ENCODE measurements around the gene KIAA0232.

The KIAA0232 gene

GRCh38 chr4:6920171-6920570, 137.6 kb downstream of the KIAA0232 start:
- peak; percentile 50 for DNase-seq

DNA sequence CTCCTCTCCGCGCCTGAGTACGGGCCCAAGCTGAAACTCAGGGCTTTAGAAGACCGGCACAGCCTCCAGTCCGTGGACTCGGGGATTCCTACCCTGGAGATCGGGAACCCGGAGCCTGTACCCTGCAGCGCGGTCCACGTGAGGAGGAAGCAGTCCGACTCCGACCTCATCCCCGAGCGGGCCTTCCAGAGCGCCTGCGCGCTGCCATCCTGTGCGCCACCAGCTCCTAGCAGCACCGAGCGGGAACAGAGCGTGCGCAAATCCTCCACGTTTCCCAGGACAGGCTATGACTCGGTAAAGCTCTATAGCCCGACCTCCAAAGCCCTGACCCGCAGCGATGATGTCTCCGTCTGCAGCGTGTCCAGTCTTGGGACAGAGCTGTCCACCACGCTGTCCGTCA, 141.0 kb downstream of the KIAA0232 start:
- no peak for DNase-seq

- no peak for DNase-seq
These were observed 141.8 kb downstream of the KIAA0232 start for GRCh38 chr4:6924361-6924779.

GRCh38 chr4:6925357-6925836, 142.9 kb downstream of the KIAA0232 start:
- no peak for DNase-seq

DNA sequence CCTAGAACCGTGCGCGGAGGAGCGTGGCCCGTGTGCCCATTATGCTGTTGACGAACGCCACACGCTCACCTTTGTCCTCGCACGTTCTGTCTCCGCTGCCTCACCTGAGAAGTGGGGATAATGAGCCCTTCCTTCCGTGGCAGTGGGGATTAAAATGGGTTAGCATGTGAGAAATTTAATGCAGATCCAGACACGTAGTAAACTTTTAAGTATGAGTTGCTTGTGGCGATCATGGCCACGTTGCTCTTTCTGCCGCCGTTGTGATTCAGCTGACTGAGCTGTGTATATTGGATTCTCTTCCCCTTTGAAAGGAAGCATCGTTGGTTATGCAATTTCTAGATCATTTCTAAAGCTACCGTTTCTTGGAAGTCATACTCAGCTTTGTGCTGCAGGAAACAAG, 143.6 kb downstream of the KIAA0232 start:
- DNase-seq: no peak

- DNase-seq: no peak
These were observed 144.4 kb downstream of the KIAA0232 start for GRCh38 chr4:6926681-6927478.

DNA sequence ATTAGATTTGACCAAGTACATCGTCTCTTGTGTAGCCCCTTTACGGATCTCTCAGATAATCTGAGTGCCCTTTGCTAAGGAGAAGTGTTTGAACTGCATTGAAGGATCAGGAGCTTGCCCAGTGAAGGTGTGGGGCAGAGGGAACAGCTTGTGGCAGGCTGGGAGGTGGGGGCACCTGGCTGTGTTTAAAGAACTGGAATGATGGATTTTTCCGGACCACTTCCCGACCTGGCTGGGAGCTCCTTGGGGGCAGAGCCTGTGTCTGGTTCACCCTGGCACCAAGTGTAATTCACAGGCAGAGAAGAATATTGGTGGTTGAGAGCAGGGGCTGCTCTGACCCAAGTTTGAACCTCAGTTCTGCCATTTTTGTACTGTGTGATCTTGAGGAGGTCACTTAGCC, 145.6 kb downstream of the KIAA0232 start:
- DNase-seq: no peak

DNA sequence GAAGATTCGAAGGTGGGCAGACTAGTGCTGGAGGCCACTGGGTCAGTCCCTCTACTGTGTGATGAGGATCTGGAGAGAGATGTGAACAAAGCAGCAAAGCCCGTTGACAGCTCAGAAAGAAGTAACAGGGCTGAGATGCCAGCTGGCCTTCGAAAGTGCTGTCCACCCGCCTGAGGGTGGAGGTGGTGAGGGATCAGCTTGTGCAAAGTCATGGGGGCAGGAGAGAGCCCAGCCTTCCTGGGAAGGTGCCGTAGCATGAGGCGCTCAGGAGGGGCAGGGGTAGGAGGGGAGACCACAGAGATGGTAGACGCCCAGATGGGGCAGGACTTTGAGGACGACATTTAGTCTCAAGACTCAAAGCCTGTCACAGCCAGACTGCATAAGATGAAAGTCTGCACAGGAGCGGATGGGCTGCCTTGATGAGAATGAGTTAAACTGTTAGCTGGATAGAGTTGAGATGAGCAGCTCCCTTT, 146.8 kb downstream of the KIAA0232 start:
- no peak for DNase-seq

GRCh38 chr4:6929812-6930464, 147.4 kb downstream of the KIAA0232 start:
- DNase-seq: no peak

- DNase-seq: no peak
These were observed 149.9 kb downstream of the KIAA0232 start for GRCh38 chr4:6932475-6932874.

DNA sequence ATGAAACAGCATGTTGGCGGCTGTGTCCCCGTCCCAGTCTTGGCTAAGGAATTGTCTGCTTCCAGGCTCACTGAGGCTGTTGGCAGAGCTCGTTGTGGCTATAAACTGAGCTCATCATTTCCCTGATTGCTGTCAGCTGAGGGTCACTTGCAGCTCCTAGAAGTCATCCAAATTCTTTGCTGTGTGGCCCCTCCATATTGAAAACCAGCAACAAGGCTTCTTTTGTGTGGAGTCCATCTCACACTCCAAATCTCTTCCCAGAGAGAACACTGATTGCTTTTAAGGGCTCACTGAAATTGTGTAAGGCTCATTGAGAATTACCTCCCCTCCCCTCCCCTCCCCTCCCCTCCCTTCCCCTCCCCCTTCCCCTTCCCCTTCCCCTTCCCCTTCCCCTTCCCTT, 150.4 kb downstream of the KIAA0232 start:
- no peak for DNase-seq
